ENCODE results near the gene CT47A7. TPM values are rescaled to one million over a fixed set of nuclear protein-coding genes. Genes with fewer than 3 reads are reported as not detected.

CT47A7 gene
- total and polyA plus RNA-seq, 2 of the 4 experiments (the other 2 are of a cell fraction): not detected

GRCh38 chrX:120999413-120999812 is 43.0 kb upstream of the CT47A7 start:
- POLR2A ChIA-PET (ENCODE audit: unreplicated experiment): no interaction called here
- H4K91ac ChIP-seq (ENCODE audit: insufficient read depth, low read depth, low read length): no peak overlapping the region
- no peaks in the 10 kb centered on the region for H3K79me1 ChIP-seq (ENCODE audit: low read depth in 1 of 2, low read length in 2 of 2)
- no peak overlapping the region for H3K4ac ChIP-seq (ENCODE audit: low read depth, low read length)
- no peak overlapping the region for H3K4me3 ChIP-seq (ENCODE audit: insufficient read depth, low read depth, low read length)
- H3K23ac ChIP-seq (ENCODE audit: low read depth, low read length): no peak overlapping the region
- H3K9ac ChIP-seq (ENCODE audit: low read depth, low read length): no peak overlapping the region
- H4K20me1 ChIP-seq (ENCODE audit: insufficient read depth, low read length): no peaks in the 10 kb centered on the region
- H3K27me3 ChIP-seq (ENCODE audit: control insufficient read depth, insufficient read depth, low read length): no peaks in the 10 kb centered on the region
- no peak overlapping the region for H3K27ac ChIP-seq (ENCODE audit: insufficient read depth, low read length)
- no peak overlapping the region for H2AK9ac ChIP-seq (replicated peaks; ENCODE audit: low read depth, low read length, poor library complexity)
- H2BK5ac ChIP-seq (ENCODE audit: low read depth, low read length, poor library complexity, severe bottlenecking): no peak overlapping the region
- no peak overlapping the region for H2AK5ac ChIP-seq (ENCODE audit: low read depth, low read length)
- CTCF ChIA-PET: no interaction called here
- no peak overlapping the region for H3K14ac ChIP-seq (replicated peaks; ENCODE audit: low read depth, low read length)
- no CpG with 5 or more reads among the region's 3 CpGs for WGBS, 2 experiments (ENCODE audit: extremely low coverage in 2 of 2, insufficient read length in 1 of 2)
- no TSS peak for BruUV-seq (replicated peaks)
- TF ChIP-seq CEBPB (IDR thresholded peaks at IDR 0.05; ENCODE audit: low read depth, low read length): no peak
- TF ChIP-seq MXI1 (IDR thresholded peaks at IDR 0.05; ENCODE audit: borderline replicate concordance, low read depth, low read length): no peak
- TF ChIP-seq FOS (IDR thresholded peaks at IDR 0.05; ENCODE audit: low read depth, low read length): no peak
- no peak for TF ChIP-seq RFX5 (IDR thresholded peaks at IDR 0.05; ENCODE audit: low read depth, low read length)
- no peak for TF ChIP-seq POLR2A (IDR thresholded peaks at IDR 0.05; ENCODE audit: low read depth, low read length)
- TF ChIP-seq RAD21 (IDR thresholded peaks at IDR 0.05; ENCODE audit: low read length): no peak
- no peak for TF ChIP-seq MAZ (IDR thresholded peaks at IDR 0.05; ENCODE audit: borderline replicate concordance, low read depth, low read length)
- TF ChIP-seq ELK1 (IDR thresholded peaks at IDR 0.05; ENCODE audit: borderline replicate concordance, low read depth, low read length): no peak
- TF ChIP-seq MAFK (IDR thresholded peaks at IDR 0.05; ENCODE audit: low read depth, low read length): no peak
- TF ChIP-seq USF2 (IDR thresholded peaks at IDR 0.05; ENCODE audit: low read depth, low read length): no peak
- TF ChIP-seq CHD1 (IDR thresholded peaks at IDR 0.05; ENCODE audit: low read depth, low read length): no peak
- no peak for TF ChIP-seq BHLHE40 (IDR thresholded peaks at IDR 0.05; ENCODE audit: low read depth, low read length)
- no peak for TF ChIP-seq SMC3 (IDR thresholded peaks at IDR 0.05; ENCODE audit: low read depth, low read length)
- no peak for TF ChIP-seq CTCF (conservative IDR thresholded peaks at IDR 0.05; ENCODE audit: low read depth, low read length)
- TF ChIP-seq RCOR1 (IDR thresholded peaks at IDR 0.05; ENCODE audit: insufficient replicate concordance, low read length): no peak
- TF ChIP-seq NFE2L2 (IDR thresholded peaks at IDR 0.05; ENCODE audit: low read depth, low read length): no peak
- no peak overlapping the region for H2BK15ac ChIP-seq (ENCODE audit: low read depth, low read length)
- H3K4me2 ChIP-seq (ENCODE audit: low read depth, low read length): no peak overlapping the region
- H3K9me3 ChIP-seq (ENCODE audit: control insufficient read depth, insufficient read depth, low read length): no peaks in the 10 kb centered on the region
- in situ Hi-C loops (cut with MboI; ENCODE audit: low sequenced_read_pairs) (no loop called here), intact Hi-C loops (cut with micrococcal nuclease) (no loop called here), dilution Hi-C loops (cut with HindIII; ENCODE audit: low sequenced_read_pairs, unreplicated experiment) (no loop called here)
- ATAC-seq (ENCODE audit: low read depth) (no peak), DNase-seq (no peak)
- H4K5ac ChIP-seq (ENCODE audit: low read depth, low read length): no peak overlapping the region
- no peak overlapping the region for H2BK120ac ChIP-seq (ENCODE audit: low read depth, low read length)
- H3K36me3 ChIP-seq (ENCODE audit: control insufficient read depth, insufficient read depth, low read length): no peaks in the 10 kb centered on the region
- no peaks in the 10 kb centered on the region for H3K4me1 ChIP-seq (ENCODE audit: control insufficient read depth, insufficient read depth, low read length)
- H3K9me1 ChIP-seq (ENCODE audit: insufficient read depth, low read length): no peaks in the 10 kb centered on the region
- no peak overlapping the region for H3K56ac ChIP-seq (ENCODE audit: extremely low read depth, insufficient read depth, low read length)
- no peak overlapping the region for H3K18ac ChIP-seq (ENCODE audit: low read depth, low read length)
- no peak overlapping the region for H4K8ac ChIP-seq (ENCODE audit: low read depth in 2 of 2, low read length in 2 of 2)
- no peak overlapping the region for H2AFZ ChIP-seq (replicated peaks; ENCODE audit: low read length, poor library complexity)
- H2BK20ac ChIP-seq (ENCODE audit: low read depth, low read length): no peak overlapping the region

All from IMR-90 (cell line).